OCI-LY3 (cell line): Measurements from ENCODE around the gene ZNF467.

Source experiments
- EZH2phosphoT487 ChIP-seq: fragments of 200-600 bp; shearing (Covaris generic); IDR thresholded peaks from 2 replicates; pipeline ENCODE4 v1.6.1; 2018; ENCODE audit warnings: antibody characterized with exemption, mixed run types, low read depth
- TF ChIP-seq, protein P1 (sequence below): fragments of 200-600, 300-600 bp; sonication (generic); IDR thresholded peaks from 2 replicates; pipeline ENCODE4 v1.5.1; 2014; ENCODE audit warnings: antibody characterized with exemption, low read length, low read depth

DNA sequence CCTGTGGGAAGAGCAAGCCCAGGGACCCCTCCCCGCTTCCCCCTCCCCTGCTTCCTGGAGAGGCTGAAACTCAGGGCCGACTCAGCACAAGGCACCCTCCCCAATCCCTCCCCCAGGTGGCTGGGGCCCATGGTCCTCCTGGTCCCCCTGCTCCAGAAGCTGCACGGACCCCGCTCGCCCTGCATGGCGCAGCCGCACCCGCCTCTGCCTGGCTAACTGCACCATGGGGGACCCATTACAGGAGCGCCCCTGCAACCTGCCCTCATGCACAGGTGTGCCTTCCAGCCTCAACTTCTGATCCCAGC is 45.1 kb upstream of the ZNF467 start:
- TF ChIP-seq, protein P1, sequence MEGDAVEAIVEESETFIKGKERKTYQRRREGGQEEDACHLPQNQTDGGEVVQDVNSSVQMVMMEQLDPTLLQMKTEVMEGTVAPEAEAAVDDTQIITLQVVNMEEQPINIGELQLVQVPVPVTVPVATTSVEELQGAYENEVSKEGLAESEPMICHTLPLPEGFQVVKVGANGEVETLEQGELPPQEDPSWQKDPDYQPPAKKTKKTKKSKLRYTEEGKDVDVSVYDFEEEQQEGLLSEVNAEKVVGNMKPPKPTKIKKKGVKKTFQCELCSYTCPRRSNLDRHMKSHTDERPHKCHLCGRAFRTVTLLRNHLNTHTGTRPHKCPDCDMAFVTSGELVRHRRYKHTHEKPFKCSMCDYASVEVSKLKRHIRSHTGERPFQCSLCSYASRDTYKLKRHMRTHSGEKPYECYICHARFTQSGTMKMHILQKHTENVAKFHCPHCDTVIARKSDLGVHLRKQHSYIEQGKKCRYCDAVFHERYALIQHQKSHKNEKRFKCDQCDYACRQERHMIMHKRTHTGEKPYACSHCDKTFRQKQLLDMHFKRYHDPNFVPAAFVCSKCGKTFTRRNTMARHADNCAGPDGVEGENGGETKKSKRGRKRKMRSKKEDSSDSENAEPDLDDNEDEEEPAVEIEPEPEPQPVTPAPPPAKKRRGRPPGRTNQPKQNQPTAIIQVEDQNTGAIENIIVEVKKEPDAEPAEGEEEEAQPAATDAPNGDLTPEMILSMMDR, result no peak
- TF ChIP-seq EZH2phosphoT487, result no peak
